Middle frontal gyrus (tissue), 1 donor: ENCODE data around the gene PCNX3.

Experiments
- DNase-seq: peaks from one replicate; pipeline ENCODE4 v3.0.0-alpha.2; 2015; ENCODE audit warnings: low spot score; ENCODE audit errors: extremely low spot score

PCNX3 gene

GRCh38 chr11:65615229-65615949, at the start of gene PCNX3:
Gene PCNX3, plus strand, starts transcription at chr11:65615776. Its CDS starts 536 bp downstream, at chr11:65616312.
- DNase-seq: peak; percentile 100

- DNase-seq: no peak
These were observed 46.2 kb upstream of the PCNX3 start for GRCh38 chr11:65569164-65569972.

DNA sequence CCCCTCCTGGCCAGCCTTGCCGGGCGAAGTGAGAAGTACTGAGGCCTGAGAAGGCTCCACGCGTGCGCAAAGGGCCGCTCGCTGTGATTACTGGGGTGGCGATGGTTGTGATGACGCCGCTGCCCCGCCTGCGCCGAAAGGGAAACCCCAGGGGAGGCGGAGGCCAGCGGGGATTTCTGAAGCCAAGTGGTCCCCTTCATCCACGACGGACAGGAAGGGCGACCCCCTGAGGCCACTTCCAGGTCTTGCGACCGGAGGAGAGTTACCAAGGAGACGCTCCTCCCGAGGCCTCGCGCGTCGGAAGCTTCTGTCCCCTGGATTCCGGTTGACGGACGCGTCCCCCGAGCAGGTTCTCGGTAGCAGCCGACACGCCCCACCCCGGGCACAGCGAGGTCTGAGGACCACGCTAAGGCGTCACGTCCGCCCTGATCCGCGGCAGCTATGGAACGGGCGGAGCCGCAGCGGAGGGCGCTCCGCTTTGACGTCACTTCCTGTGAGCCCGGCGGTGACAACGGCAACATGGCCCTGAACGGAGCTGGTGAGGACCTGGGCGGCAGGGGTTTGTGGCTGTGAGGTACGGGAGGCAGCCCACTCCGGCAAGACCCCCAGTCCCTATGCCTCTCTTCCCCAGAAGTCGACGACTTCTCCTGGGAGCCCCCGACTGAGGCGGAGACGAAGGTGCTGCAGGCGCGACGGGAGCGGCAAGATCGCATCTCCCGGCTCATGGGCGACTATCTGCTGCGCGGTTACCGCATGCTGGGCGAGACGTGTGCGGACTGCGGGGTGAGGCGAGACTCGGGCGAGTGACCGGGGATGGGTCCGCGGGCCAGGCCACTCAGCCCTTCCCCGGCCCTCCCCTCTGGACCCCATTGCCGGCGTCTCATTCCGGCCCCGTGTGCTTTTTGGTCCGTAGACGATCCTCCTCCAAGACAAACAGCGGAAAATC, 45.3 kb upstream of the PCNX3 start, which contains the start of gene ZNRD2:
Gene ZNRD2 (plus strand): TSS at position 505 of the 946 bp plus-strand sequence. CDS start 15 bp downstream, at position 520.
- DNase-seq: peak; percentile 96

DNA sequence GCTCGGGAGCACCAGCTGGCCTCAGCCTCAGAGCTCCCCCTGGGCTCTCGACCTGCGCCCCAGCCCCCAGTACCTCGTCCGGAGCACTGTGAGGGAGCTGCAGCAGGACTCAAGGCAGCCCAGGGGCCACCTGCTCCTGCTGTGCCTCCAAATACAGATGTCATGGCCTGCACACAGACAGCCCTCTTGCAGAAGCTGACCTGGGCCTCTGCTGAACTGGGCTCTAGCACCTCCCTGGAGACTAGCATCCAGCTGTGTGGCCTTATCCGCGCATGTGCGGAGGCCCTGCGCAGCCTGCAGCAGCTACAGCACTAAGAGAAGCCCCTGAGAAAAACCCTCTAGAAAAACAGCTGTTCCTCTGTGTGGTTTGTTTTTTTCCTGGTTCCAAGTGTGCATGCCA, 44.2 kb upstream of the PCNX3 start:
- DNase-seq: no peak

DNA sequence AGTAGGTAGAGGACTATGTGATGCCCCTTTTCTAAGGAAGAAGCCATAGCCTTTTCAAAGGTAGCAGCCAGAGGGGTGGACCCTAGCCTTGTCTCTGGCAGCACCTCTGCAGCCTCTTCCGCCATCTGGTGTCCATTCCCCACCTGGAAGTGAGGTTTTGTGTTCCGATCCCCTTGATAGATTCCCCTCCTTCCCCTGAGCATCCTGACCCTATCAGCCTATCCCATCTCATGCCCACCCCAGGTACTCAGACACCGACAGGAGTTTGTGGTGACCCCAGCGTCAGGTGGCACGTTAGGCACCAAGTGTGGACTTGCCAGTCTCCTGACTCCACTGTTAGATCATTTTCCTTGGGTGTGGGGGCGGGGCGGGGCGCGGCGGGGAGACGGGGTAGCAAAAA, 43.6 kb upstream of the PCNX3 start:
- no peak for DNase-seq

DNA sequence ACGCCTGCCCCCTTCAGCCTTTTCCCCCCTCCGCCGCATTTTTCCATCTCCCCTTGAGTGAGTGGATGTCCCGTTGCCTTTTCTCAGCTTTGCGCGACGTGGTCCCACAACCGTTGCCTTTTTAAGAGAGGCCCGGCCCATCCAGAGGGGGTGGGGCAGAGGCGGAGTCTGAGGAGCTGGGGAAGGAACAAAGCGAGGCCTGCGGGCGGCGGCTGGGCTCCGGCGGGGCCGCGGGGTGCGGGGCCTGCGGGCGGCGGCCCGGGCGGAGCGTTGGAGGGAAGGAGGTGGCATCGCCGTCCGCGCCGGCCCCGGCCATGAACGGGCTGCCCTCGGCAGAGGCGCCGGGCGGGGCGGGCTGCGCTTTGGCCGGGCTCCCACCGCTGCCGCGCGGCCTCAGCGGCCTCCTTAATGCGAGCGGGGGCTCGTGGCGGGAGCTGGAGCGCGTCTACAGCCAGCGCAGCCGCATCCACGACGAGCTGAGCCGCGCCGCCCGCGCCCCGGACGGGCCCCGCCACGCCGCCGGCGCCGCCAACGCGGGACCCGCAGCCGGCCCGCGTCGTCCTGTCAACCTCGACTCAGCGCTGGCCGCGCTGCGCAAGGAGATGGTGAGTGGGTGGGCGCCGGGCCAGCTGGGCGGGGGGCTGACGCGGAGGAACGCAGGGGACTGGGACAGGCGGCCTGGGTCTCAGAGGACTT, 43.1 kb upstream of the PCNX3 start, which contains the start of gene FAM89B:
Gene FAM89B (plus strand): TSS at position 183 of the 696 bp plus-strand sequence. CDS start 132 bp downstream, at position 315.
- DNase-seq: peak; percentile 65

GRCh38 chr11:65573391-65574079, 42.0 kb upstream of the PCNX3 start:
- no peak for DNase-seq

- DNase-seq: no peak
These were observed 41.3 kb upstream of the PCNX3 start for GRCh38 chr11:65574109-65574810.

DNA sequence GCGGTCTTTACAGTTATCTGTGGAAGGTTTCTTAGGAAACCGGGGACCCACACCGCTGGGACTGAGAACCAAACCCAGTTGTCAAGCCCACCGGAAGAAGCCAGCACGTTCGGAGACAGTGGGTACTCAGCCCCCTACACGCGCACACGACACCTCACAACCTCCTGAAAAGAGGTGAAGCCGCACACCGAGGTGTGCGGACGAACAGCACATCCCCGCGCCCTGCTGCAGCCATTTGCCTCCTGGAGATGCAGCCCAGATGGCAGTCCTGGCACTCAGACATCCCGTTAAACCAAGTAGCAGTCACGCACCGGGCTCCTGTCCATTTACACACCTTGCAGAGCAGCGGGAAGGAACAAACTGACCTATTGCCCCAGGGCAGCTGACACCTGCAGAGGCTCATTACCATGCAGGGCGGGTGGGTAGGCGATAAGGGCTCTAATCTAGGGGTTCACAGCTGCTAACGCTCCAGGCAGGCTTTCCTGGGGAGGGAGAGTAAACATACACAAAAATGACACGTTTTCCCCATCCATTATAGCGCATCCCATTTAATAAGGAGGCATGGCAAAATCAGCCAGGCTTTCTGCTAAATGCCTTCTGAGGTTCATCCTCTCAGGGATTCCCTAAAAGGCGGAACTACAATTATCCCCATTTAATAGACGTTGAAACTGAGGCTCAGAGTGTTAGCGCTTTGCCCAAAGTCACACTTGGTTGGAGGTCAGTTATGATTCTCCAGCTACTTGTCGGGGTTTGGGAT, 40.6 kb upstream of the PCNX3 start:
- no peak for DNase-seq

DNA sequence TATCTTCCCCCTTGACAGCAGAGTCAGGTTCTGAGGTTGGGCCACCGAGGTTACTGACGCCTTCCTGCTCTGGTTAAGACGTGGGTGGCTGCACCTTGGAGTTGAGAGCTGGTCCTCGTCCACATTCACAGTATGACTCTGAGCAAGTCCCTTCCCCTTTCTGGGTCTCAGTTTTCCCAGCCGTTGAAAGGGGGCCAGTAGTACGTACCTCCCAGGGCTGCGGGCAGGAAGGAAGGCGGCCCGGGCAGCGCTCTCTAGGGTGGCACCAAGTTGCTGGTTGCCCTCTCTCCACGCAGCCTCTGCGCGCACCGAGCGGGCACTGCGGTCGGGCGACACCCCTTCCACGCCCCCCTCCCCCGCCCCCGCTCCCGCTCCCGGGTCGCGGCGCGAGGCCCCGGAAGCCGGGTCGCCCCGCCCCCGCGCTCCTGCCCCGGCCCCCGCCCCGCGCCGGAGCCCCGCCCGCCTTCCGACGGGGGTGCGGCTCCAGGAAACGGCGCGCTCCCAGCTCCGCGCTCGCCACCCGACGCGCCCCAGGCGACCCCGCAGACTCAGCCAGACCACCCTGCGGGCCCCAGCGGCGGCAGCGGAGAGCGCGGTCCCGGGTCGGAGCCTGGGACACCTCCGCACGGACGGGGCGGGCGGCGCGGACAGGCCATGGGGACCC, 39.9 kb upstream of the PCNX3 start, which contains the start of gene EHBP1L1:
Gene EHBP1L1 (plus strand): TSS at position 486 of the 664 bp plus-strand sequence. CDS start 250 bp downstream, outside the sequence.
- no peak for DNase-seq

DNA sequence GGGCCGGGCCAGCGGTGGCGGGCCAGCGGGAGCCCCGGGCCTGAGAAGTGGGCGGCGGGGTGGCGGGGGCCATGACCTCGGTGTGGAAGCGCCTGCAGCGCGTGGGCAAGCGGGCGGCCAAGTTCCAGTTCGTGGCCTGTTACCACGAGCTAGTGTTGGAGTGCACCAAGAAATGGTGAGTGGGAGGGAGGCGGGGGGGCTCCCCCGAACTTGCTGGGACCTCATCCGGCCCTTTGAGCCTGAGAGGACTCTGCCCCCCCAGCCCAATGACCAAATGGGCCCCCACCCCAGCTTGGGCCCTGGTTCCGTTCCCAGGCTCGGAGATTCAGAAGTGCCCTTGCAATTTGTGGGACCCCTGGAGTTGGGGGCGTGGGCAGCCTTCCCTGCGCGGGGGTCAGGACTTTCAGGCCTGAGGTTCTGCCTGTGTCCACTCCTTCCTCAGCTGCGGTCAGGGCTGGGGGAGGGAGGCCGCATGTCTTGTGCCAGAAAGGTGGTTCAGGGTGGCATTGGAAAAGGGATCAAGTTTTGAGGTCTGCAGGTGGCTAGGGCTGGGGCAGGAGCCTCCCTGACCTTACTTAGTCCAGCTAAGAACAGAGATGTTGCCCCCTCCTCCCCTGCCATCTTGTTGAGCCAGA, 39.2 kb upstream of the PCNX3 start:
- no peak for DNase-seq

DNA sequence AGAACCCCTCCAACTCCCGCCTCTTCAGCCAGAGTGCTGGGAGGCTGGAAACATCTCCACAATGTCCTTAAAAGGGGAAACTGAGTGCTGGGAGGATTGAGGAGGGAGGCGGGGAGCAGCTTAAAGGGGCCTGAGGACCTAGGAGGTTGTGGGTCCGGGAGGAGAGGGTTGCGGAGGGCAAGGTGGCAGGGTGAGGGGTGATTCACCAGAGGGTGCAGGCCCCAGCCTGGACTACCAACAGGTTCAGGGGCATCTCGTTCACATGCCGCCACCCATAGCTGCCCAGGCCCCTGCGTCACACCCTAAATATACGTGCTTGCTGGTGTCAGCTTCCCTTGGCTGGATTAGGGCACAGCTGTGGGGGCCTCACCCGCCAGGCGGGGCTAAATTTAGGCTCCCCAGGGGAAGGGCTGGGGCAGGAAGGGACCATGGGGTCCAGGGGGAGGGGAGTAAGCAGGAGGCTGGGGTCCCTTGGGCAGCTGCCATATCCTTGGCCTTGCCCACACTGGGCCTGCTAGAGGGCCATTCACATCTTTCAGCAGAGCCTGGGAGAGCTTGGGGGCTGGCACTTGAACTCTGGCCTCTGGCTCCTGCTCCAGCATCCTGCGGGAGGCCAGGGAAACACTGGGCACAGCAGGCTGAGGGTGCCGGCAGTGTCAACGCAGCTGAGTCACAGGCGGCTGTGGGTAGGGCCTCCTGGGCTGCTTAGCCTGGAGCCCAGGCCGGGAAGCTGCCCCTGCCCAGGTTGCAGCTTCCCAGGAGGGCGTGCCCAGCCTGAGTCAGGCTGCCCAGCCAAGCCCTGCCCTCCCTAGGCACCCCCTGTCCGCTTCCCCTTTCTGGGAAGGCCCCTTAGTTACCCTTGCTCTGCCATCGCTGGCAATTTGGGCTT, 38.5 kb upstream of the PCNX3 start:
- no peak for DNase-seq

- no peak for DNase-seq
These were observed 37.8 kb upstream of the PCNX3 start for GRCh38 chr11:65577756-65578109.

- DNase-seq: no peak
These were observed 37.4 kb upstream of the PCNX3 start for GRCh38 chr11:65578134-65578533.

DNA sequence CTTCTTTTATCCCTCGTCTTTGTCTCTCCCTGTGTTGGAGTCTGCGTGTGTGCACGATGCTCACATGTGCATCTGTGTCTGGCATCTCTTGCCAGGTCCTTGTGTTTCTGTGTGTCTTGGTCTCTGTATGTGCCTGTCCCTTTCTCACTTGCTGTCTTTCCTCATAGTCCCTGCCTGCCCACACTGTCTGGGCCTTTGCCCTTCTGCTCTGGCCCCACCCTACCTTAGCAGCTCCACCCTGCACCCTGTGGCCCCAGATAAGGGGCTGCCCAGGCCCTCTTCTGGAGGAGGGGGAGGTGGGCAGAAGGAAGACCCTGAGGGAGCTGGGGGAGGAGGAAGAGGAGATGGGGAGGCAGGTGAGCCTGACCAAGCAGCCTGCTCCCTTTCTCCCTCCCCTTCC, 36.9 kb upstream of the PCNX3 start:
- DNase-seq: no peak

GRCh38 chr11:65579291-65579690, 36.3 kb upstream of the PCNX3 start:
- DNase-seq: no peak
